ENCODE measurements around the gene CMSS1.

Gene CMSS1

GRCh38 chr3:100106094-100106493 lies 288.4 kb downstream of the CMSS1 start (continued):
- 0 out of 2 replicates have a peak, but pooled peaks have one; percentile 43 for TF ChIP-seq IKZF3 (tag by site-specific recombination; IDR thresholded peaks at IDR 0.05)
- peak; percentile 32; the same call in 1 of the 2 replicates for TF ChIP-seq OSR2 (tag by site-specific recombination; IDR thresholded peaks at IDR 0.05)
- no peak for TF ChIP-seq SP3 (tag by site-specific recombination; IDR thresholded peaks at IDR 0.05)
- no peak for TF ChIP-seq ZNF747 (tag by site-specific recombination; IDR thresholded peaks at IDR 0.05)
- TF ChIP-seq ZSCAN30 (tag by site-specific recombination; IDR thresholded peaks at IDR 0.05), result no peak
- peak; percentile 21 for TF ChIP-seq PATZ1 (tag by site-specific recombination; IDR thresholded peaks at IDR 0.05)
- 0 out of 2 replicates have a peak, but pooled peaks have one; percentile 40 for TF ChIP-seq KLF10 (tag by site-specific recombination; IDR thresholded peaks at IDR 0.05)
- TF ChIP-seq SP7 (tag by site-specific recombination; IDR thresholded peaks at IDR 0.05), result 0 out of 2 replicates have a peak, but pooled peaks have one; percentile 11
- no peak for TF ChIP-seq WT1 (tag by site-specific recombination; IDR thresholded peaks at IDR 0.05)

- ChIA-PET POLR2A (no interaction called here), CTCF (interaction anchor here (0.7 to 1.2 kb wide), 3 partner anchors 38 to 263 kb away, joined by 3 read pairs; no protein-coding TSS in a partner anchor)
- Histone ChIP-seq H3K4me1 (ENCODE audit: control insufficient read depth, insufficient read depth, low read length) (peaks cover 24% of the 10 kb centered on the region), H3K27ac (ENCODE audit: extremely low read depth, low read depth, low read length) (peak overlapping the region; percentile 13; the same call in 1 of the 2 replicates), H3K4me3 (ENCODE audit: low read depth, low read length) (no peak overlapping the region), H3K9me3 (ENCODE audit: control insufficient read depth, insufficient read depth, low read depth, low read length) (no peaks in the 10 kb centered on the region), H3K36me3 (ENCODE audit: control insufficient read depth in 2 of 2, insufficient read depth in 1 of 2, low read length in 2 of 2) (no peaks in the 10 kb centered on the region)
- TF ChIP-seq PRDM10 (tag by site-specific recombination; IDR thresholded peaks at IDR 0.05), result peak; percentile 76
- TF ChIP-seq SCRT2 (tag by site-specific recombination; IDR thresholded peaks at IDR 0.05), result no peak
- no peak for TF ChIP-seq ZNF174 (tag by site-specific recombination; IDR thresholded peaks at IDR 0.05)
- no peak for TF ChIP-seq ZNF311 (tag by site-specific recombination; IDR thresholded peaks at IDR 0.05; ENCODE audit: borderline replicate concordance)
Measured at GRCh38 chr3:100106531-100107141, 289.0 kb downstream of the CMSS1 start.

GRCh38 chr3:100107221-100107814 lies 289.7 kb downstream of the CMSS1 start:
- Histone ChIP-seq H3K9me3 (ENCODE audit: control insufficient read depth, insufficient read depth, low read depth, low read length) (no peaks in the 10 kb centered on the region), H3K4me1 (ENCODE audit: control insufficient read depth, insufficient read depth, low read length) (peaks cover 24% of the 10 kb centered on the region), H3K4me3 (ENCODE audit: low read depth, low read length) (no peak overlapping the region), H3K36me3 (ENCODE audit: control insufficient read depth in 2 of 2, insufficient read depth in 1 of 2, low read length in 2 of 2) (no peaks in the 10 kb centered on the region), H3K27ac (ENCODE audit: extremely low read depth, low read depth, low read length) (no peak overlapping the region)
- ChIA-PET POLR2A (no interaction called here), CTCF (no interaction called here)
- TF ChIP-seq ZNF24 (tag by site-specific recombination; IDR thresholded peaks at IDR 0.05) (0 out of 2 replicates have a peak, but pooled peaks have one; percentile 68), HIC1 (tag by site-specific recombination; IDR thresholded peaks at IDR 0.05) (no peak), PRDM4 (tag by site-specific recombination; IDR thresholded peaks at IDR 0.05) (peak; percentile 42), GLI2 (tag by site-specific recombination; IDR thresholded peaks at IDR 0.05; ENCODE audit: borderline replicate concordance, low read depth) (no peak), KLF8 (tag by site-specific recombination; IDR thresholded peaks at IDR 0.05) (0 out of 2 replicates have a peak, but pooled peaks have one; percentile 18), ZNF16 (tag by site-specific recombination; IDR thresholded peaks at IDR 0.05; ENCODE audit: low read depth) (no peak), ZNF18 (tag by site-specific recombination; IDR thresholded peaks at IDR 0.05) (0 out of 2 replicates have a peak, but pooled peaks have one; percentile 28), ZSCAN30 (tag by site-specific recombination; IDR thresholded peaks at IDR 0.05) (no peak)
